OCI-LY7 (cell line): Measurements from ENCODE around the gene MTG1.

Source experiments
- EZH2phosphoT487 ChIP-seq: fragments of 200-600 bp; sonication (generic); IDR thresholded peaks from 2 replicates; pipeline ENCODE4 v1.6.1; 2018; ENCODE audit warnings: low read depth, borderline replicate concordance, mild to moderate bottlenecking, mixed run types, antibody characterized with exemption, low read length, moderate library complexity, mixed read lengths
- TF ChIP-seq, protein P1 (sequence below): fragments of 200-600 bp; sonication (generic); conservative IDR thresholded peaks from 2 replicates; pipeline ENCODE4 v1.5.1; 2014; ENCODE audit warnings: mild to moderate bottlenecking, antibody characterized with exemption, low read length, moderate library complexity, mixed read lengths

GRCh38 chr10:133465950-133466474, 72.1 kb downstream of the MTG1 start:
- no peak for TF ChIP-seq EZH2phosphoT487
- TF ChIP-seq, protein P1, sequence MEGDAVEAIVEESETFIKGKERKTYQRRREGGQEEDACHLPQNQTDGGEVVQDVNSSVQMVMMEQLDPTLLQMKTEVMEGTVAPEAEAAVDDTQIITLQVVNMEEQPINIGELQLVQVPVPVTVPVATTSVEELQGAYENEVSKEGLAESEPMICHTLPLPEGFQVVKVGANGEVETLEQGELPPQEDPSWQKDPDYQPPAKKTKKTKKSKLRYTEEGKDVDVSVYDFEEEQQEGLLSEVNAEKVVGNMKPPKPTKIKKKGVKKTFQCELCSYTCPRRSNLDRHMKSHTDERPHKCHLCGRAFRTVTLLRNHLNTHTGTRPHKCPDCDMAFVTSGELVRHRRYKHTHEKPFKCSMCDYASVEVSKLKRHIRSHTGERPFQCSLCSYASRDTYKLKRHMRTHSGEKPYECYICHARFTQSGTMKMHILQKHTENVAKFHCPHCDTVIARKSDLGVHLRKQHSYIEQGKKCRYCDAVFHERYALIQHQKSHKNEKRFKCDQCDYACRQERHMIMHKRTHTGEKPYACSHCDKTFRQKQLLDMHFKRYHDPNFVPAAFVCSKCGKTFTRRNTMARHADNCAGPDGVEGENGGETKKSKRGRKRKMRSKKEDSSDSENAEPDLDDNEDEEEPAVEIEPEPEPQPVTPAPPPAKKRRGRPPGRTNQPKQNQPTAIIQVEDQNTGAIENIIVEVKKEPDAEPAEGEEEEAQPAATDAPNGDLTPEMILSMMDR: no peak
